Hepatocyte (in vitro differentiated cells): ENCODE measurements around the gene TRAF7.

Experiments used
- EZH2 ChIP-seq: fragments of 200-600 bp; sonication (generic); IDR thresholded peaks from 2 replicates; pipeline ENCODE4 v1.6.1; 2016; ENCODE audit warnings: antibody characterized with exemption, mild to moderate bottlenecking, borderline replicate concordance
- EZH2phosphoT487 ChIP-seq: fragments of 200-600 bp; sonication (generic); IDR thresholded peaks from one replicate; pipeline ENCODE4 v1.6.1; 2018; ENCODE audit warnings: antibody characterized with exemption, mild to moderate bottlenecking, low read depth, moderate library complexity; ENCODE audit not compliant: unreplicated experiment, severe bottlenecking
- TF ChIP-seq, protein P1 (sequence below): fragments of 200-600 bp; sonication (generic); IDR thresholded peaks from 2 replicates; pipeline ENCODE4 v1.5.1; 2016; ENCODE audit warnings: antibody characterized with exemption, mild to moderate bottlenecking; ENCODE audit not compliant: poor library complexity

- TF ChIP-seq, protein P1, sequence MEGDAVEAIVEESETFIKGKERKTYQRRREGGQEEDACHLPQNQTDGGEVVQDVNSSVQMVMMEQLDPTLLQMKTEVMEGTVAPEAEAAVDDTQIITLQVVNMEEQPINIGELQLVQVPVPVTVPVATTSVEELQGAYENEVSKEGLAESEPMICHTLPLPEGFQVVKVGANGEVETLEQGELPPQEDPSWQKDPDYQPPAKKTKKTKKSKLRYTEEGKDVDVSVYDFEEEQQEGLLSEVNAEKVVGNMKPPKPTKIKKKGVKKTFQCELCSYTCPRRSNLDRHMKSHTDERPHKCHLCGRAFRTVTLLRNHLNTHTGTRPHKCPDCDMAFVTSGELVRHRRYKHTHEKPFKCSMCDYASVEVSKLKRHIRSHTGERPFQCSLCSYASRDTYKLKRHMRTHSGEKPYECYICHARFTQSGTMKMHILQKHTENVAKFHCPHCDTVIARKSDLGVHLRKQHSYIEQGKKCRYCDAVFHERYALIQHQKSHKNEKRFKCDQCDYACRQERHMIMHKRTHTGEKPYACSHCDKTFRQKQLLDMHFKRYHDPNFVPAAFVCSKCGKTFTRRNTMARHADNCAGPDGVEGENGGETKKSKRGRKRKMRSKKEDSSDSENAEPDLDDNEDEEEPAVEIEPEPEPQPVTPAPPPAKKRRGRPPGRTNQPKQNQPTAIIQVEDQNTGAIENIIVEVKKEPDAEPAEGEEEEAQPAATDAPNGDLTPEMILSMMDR = no peak
- no peak for TF ChIP-seq EZH2
- TF ChIP-seq EZH2phosphoT487 = no peak
Observed at GRCh38 chr16:2179107-2179501, 23.5 kb downstream of the TRAF7 start.
